GM12801 (cell line): ENCODE data around the gene SGSM1.

Experiments
- CTCF ChIP-seq: IDR thresholded peaks from one replicate; pipeline ENCODE4 v1.5.1; 2011; ENCODE audit warnings: control low read depth; ENCODE audit not compliant: insufficient read length; ENCODE audit errors: extremely low read depth

Gene SGSM1

GRCh38 chr22:24796056-24796455 is 10.0 kb upstream of the SGSM1 start:
- TF ChIP-seq CTCF: no peak

DNA sequence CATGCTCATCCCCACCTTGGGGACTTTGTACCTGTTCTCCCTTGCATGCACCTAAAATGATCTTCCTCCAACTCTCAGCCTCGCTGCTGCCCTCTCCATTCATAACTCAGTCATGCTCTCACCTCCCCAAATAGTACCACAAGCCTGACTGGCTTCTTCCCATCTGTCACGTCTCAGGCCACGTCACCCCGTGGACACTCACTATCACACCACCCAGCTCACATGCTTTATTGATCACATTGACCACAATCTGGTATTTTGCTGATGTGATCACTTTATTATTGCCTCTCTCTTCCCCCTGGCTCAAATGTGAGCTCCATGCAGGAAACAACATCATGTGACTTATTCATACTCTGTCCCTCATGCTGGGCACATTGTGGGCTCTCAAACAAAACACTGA is 9.2 kb upstream of the SGSM1 start:
- no peak for TF ChIP-seq CTCF

DNA sequence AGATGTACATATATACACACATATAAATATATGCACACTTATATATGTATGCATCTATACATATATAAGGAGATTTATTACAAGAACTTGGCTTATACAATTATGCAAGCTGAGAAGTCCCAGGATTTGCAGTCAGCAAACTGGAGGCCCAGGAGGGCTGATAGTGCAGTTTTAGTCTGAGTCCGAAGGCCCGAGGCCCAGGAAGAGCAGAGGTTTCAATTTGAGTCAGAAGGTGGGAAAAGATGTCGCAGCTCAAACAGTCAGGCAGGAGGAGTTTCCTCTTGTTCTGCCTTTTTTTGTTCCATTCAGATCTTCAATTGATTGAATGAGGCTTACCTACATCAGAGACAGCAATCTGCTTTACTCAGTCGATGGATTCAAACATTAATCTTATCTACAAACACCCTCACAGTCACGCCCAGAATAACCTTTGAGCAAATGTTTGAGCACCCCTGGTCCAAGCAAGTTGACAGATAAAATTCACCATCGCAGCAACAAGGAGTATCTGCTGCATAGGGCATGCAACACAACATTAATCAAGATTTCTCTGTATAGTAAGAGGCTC is 4.0 kb upstream of the SGSM1 start:
- TF ChIP-seq CTCF: no peak

- peak; percentile 49 for TF ChIP-seq CTCF
Observed at GRCh38 chr22:24803064-24803542, 2.9 kb upstream of the SGSM1 start.

- TF ChIP-seq CTCF: no peak
Observed at GRCh38 chr22:24806663-24807001, 621 bp downstream of the SGSM1 start.

DNA sequence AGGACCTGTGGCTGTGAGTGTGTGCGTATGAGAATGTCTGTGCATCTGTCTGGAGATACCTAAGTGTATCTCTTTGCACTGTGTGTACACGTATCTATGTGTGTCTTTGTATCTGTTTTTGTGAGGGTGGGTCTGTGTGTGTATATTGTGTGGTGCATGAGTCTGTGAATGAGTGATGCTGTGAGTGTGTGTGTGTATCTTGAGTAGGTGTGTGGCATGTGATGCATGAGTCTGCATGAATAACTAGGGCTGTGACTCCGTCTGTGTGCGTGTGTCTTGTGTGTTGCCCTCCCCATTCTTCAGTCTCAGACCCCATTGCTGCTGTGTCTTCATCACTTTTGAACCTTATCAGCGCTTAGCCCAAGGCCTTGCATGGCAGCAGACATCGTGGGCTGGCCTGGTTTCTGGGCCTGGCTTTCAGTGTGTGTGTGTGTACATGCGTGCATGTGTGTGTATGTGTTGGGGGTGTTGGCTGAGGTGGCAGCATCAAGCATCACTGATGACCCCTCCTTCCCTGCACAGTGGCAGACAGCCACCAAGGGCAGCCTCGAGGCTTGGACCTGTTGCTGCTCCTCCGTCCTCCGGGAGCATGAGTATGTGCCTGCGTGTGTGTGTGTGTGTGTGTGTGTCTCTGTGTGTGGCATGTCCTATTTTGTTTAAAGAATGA is 1.4 kb downstream of the SGSM1 start:
- TF ChIP-seq CTCF: no peak

- TF ChIP-seq CTCF: no peak
Observed at GRCh38 chr22:24809331-24809730, 3.3 kb downstream of the SGSM1 start.
